MM.1S (cell line): Measurements from ENCODE around the gene METTL25B.

Source experiments
- DNase-seq: peaks from one replicate; pipeline ENCODE4 v3.0.0-alpha.2; 2015
- H2AFZ ChIP-seq: fragments of 300-600 bp; sonication (generic); 2 replicates; pipeline ENCODE4 v1.6.0; 2016; ENCODE audit warnings: antibody characterized with exemption, low read length
- H3F3A ChIP-seq: fragments of 300-600 bp; sonication (generic); 2 replicates; pipeline ENCODE4 v1.6.1; 2016; ENCODE audit warnings: mild to moderate bottlenecking, antibody characterized with exemption, low read length, moderate library complexity, mixed read lengths; ENCODE audit not compliant: insufficient read depth
- H3K27ac ChIP-seq: fragments of 300-600 bp; sonication (generic); 2 replicates; pipeline ENCODE4 v1.5.1; 2016; ENCODE audit warnings: mild to moderate bottlenecking, low read length
- H3K27me3 ChIP-seq: fragments of 300-600 bp; sonication (generic); replicated peaks from 2 replicates; pipeline ENCODE4 v1.6.0; 2016; ENCODE audit warnings: low read length; ENCODE audit not compliant: insufficient read depth
- H3K36me3 ChIP-seq: fragments of 300-600 bp; sonication (generic); replicated peaks from 2 replicates; pipeline ENCODE4 v1.6.1; 2016; ENCODE audit warnings: mild to moderate bottlenecking, low read length, mixed read lengths; ENCODE audit not compliant: insufficient read depth
- H3K4me1 ChIP-seq: fragments of 300-600 bp; sonication (generic); 2 replicates; pipeline ENCODE4 v1.6.1; 2016; ENCODE audit warnings: low read length, mixed read lengths
- H3K4me2 ChIP-seq: fragments of 300-600 bp; sonication (generic); 2 replicates; pipeline ENCODE4 v1.6.0; 2016; ENCODE audit warnings: low read depth, low read length
- H3K4me3 ChIP-seq: fragments of 300-600 bp; sonication (generic); 2 replicates; pipeline ENCODE4 v1.5.1; 2016; ENCODE audit warnings: low read length, mixed read lengths
- H3K79me2 ChIP-seq: fragments of 300-600 bp; sonication (generic); 2 replicates; pipeline ENCODE4 v1.6.1; 2016; ENCODE audit warnings: mixed run types, low read length, mixed read lengths
- H3K9ac ChIP-seq: fragments of 300-600 bp; sonication (generic); 2 replicates; pipeline ENCODE4 v1.6.1; 2016; ENCODE audit warnings: low read length, mixed read lengths
- H3K9me2 ChIP-seq: fragments of 300-600 bp; sonication (generic); replicated peaks from 2 replicates; pipeline ENCODE4 v1.6.1; 2016; ENCODE audit warnings: mild to moderate bottlenecking, low read length, mixed read lengths; ENCODE audit not compliant: insufficient read depth
- H3K9me3 ChIP-seq: fragments of 300-600 bp; sonication (generic); replicated peaks from 2 replicates; pipeline ENCODE4 v1.6.1; 2016; ENCODE audit warnings: mild to moderate bottlenecking, low read length, mixed read lengths; ENCODE audit not compliant: insufficient read depth
- H4K20me1 ChIP-seq: fragments of 300-600 bp; sonication (generic); 2 replicates; pipeline ENCODE4 v1.6.1; 2016; ENCODE audit warnings: mild to moderate bottlenecking, low read length, moderate library complexity, mixed read lengths; ENCODE audit not compliant: insufficient read depth
- CTCF ChIP-seq: fragments of 300-600 bp; sonication (generic); IDR thresholded peaks from 2 replicates; pipeline ENCODE4 v1.5.1; 2016; ENCODE audit warnings: antibody characterized with exemption, low read length, mixed read lengths
- EZH2 ChIP-seq: fragments of 300-600 bp; sonication (generic); optimal IDR thresholded peaks from 2 replicates; pipeline ENCODE3; 2017; ENCODE audit warnings: low read depth, mild to moderate bottlenecking, antibody characterized with exemption, low read length, mixed read lengths
- EZH2phosphoT487 ChIP-seq: fragments of 300-600 bp; sonication (generic); IDR thresholded peaks from 2 replicates; pipeline ENCODE4 v1.6.1; 2018; ENCODE audit warnings: antibody characterized with exemption, low read length

Gene METTL25B

GRCh38 chr1:156712626-156713025, 15.6 kb upstream of the METTL25B start:
- Histone ChIP-seq H3K4me1 (no peaks in the 10 kb centered on the region), H3K9me2 (no peaks in the 10 kb centered on the region), H3K27me3 (0 out of 2 replicates have a peak, but pooled peaks cover 7% of the 10 kb centered on the region), H3F3A (no peaks in the 10 kb centered on the region), H3K36me3 (no peaks in the 10 kb centered on the region), H3K4me2 (no peak overlapping the region), H2AFZ (no peak overlapping the region), H3K9ac (no peak overlapping the region), H4K20me1 (no peaks in the 10 kb centered on the region), H3K4me3 (no peak overlapping the region), H3K27ac (no peak overlapping the region), H3K9me3 (no peaks in the 10 kb centered on the region), H3K79me2 (no peaks in the 10 kb centered on the region)
- no peak for TF ChIP-seq EZH2phosphoT487
- no peak for TF ChIP-seq EZH2
- no peak for TF ChIP-seq CTCF
- DNase-seq: no peak

DNA sequence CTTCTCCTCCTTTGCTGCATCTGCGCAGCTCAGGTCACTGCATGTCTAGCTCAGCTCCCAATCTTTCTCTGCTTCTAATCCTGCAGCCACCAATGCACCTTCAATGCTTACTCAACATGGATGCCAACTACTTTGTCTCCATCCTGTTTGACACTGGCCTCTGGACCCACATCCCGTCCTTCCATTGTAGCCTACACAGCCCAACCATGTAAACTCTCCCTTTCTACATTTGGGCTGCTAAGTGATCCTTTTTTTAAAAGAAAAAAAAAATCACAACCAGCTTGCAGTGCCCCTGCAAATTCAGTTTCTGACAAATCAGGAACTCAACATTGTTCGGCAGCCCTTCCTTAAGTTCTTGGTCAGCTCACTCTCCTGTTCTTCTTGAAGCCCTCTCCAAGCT, 13.4 kb upstream of the METTL25B start:
- Histone ChIP-seq H3K27ac (no peak overlapping the region), H3K4me3 (no peak overlapping the region), H2AFZ (no peak overlapping the region), H3K36me3 (no peaks in the 10 kb centered on the region), H3K9ac (no peak overlapping the region), H3K9me3 (no peaks in the 10 kb centered on the region), H3K4me1 (no peaks in the 10 kb centered on the region), H4K20me1 (no peaks in the 10 kb centered on the region), H3K4me2 (no peak overlapping the region), H3K9me2 (no peaks in the 10 kb centered on the region), H3K79me2 (no peaks in the 10 kb centered on the region), H3K27me3 (no peaks in the 10 kb centered on the region), H3F3A (0 out of 2 replicates have a peak, but pooled peaks cover 3% of the 10 kb centered on the region)
- no peak for DNase-seq
- TF ChIP-seq EZH2phosphoT487 (no peak), CTCF (no peak), EZH2 (no peak)

DNA sequence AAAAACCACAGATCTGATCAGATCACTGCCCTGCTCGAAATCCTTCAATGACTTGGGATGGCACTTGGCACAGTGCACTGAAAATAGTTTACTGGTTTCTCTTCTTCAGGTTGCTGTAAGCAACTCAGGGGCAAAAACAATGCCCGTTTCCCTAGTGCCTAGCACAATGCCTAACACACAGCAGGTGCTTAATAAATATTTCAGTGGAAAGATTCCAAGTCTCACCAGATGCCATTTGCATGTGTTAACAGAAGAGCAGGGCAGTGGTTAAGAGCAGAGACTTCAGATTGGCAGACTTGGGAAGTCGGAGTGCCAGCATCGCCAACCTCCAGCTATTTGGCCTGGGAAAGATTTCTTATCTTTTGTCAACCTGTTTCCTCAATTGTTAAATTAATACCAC, 10.9 kb upstream of the METTL25B start:
- H3F3A ChIP-seq: 0 out of 2 replicates have a peak, but pooled peaks cover 11% of the 10 kb centered on the region
- no peaks in the 10 kb centered on the region for H3K27me3 ChIP-seq

GRCh38 chr1:156721131-156721530, 7.1 kb upstream of the METTL25B start:
- H3K9ac ChIP-seq: no peak overlapping the region
- H4K20me1 ChIP-seq: peaks cover 21% of the 10 kb centered on the region
- H2AFZ ChIP-seq: no peak overlapping the region
- peaks cover 24% of the 10 kb centered on the region for H3K36me3 ChIP-seq
- H3K4me1 ChIP-seq: peaks cover 8% of the 10 kb centered on the region
- no peak for DNase-seq
- no peaks in the 10 kb centered on the region for H3K9me2 ChIP-seq
- no peak overlapping the region for H3K4me3 ChIP-seq
- H3K27ac ChIP-seq: no peak overlapping the region
- peaks cover 17% of the 10 kb centered on the region for H3F3A ChIP-seq
- TF ChIP-seq EZH2 (no peak), EZH2phosphoT487 (no peak), CTCF (no peak)
- no peak overlapping the region for H3K4me2 ChIP-seq
- peaks cover 49% of the 10 kb centered on the region for H3K79me2 ChIP-seq
- no peaks in the 10 kb centered on the region for H3K27me3 ChIP-seq
- no peaks in the 10 kb centered on the region for H3K9me3 ChIP-seq

More for the DNA sequence above, 10.9 kb upstream of the METTL25B start:
- DNase-seq: no peak
- Histone ChIP-seq H3K79me2 (peaks cover 13% of the 10 kb centered on the region), H4K20me1 (no peaks in the 10 kb centered on the region), H3K4me2 (no peak overlapping the region), H3K36me3 (peaks cover 5% of the 10 kb centered on the region; the same call in 1 of the 2 replicates), H3K9me2 (no peaks in the 10 kb centered on the region), H3K9ac (no peak overlapping the region), H3K9me3 (no peaks in the 10 kb centered on the region), H2AFZ (no peak overlapping the region), H3K27ac (no peak overlapping the region), H3K4me3 (no peak overlapping the region), H3K4me1 (no peaks in the 10 kb centered on the region)
- TF ChIP-seq EZH2: no peak
